ENCODE measurements around the gene PLCB1.
"Not testable (repeated sequence)": the region's sequence is repeated elsewhere in the genome, so short reads cannot be mapped to it uniquely, and the experiment has no call there.

Gene PLCB1

DNA sequence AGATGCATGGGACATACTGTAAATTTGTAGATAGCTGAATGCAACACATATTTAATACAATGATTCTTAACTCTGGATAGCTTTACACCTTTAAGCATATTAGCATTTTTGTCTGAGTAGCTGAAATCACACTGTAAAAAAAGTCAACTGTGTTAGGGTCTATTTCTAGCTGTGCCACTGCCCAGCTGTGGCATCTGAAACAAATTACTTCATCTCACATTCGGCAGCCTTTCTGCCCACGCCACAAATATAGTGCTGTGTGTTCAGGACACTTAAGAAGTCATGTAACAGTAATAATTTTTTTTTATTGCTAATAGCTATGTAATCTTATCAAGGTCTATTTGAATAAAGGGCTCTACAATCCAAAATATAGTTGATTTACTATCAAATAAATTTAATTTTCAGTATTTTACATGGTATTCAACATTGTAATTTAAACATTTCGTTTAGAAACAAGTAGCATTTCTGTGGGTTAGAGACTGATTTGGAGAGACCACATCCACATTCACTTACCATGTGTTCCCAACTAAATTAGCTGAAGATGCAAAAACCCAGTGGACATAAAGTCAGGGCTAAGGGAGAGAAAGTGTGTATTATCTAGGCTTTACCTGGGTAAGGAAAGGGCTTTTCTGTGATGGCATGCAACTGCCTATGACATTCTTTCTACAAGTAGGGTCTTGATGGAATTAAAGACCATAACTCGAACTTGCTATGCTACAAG, 276.7 kb downstream of the PLCB1 start:
- DNase-seq: no peak

- no peak for DNase-seq
These were observed 281.6 kb downstream of the PLCB1 start for GRCh38 chr20:8413691-8414090.

DNA sequence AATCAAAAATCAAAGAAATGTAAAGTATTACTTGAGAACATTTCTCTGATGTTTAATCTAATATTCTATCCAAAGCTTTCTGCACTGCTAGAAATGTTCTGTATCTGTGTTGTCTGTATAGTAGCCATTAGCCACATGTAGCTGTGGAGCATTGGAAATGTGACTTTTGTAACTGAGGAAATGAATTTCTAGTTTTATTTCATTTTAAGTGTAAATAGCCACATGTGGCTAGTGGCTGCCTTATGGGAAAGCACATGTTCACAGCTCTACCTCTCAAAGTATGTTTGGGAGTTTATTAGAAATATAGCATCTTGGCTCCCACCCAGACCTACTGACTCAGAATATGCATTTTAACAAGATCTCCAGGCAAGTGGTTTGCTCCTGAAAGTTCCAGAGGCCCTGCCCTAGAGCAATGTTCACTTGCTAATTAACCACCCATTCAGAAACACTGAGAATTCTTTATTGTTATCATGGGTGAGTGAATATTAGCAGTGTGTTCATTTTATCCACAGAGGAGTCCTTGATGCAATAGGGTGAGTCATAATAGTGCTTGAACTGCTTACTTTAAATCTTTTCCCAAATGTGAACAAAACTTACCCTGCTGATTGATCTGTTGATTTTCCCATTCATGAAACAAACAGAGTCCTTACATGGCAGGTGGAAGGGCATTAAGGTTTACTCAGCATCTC, 282.7 kb downstream of the PLCB1 start:
- no peak for DNase-seq

- no peak for DNase-seq
These were observed 289.9 kb downstream of the PLCB1 start for GRCh38 chr20:8421981-8422380.

GRCh38 chr20:8423482-8423881, 291.4 kb downstream of the PLCB1 start:
- no peak for DNase-seq

DNA sequence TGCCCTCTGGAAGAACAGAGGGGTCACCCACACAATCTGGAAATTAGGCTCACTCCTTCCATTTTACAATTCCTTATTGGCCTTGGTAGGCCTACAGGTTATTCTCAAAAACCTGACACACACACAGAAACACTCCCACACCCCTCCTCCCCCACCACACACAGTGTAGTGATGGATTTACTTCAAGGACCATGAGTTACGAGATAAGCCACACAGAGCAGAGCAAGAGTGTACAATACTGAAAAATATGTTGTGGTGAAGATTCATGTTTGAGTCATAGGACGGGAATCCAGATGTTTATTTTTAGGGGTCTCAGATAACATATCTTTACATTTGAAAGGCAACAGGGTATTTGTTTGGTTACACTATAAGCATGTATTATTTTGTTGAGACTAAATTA, 291.9 kb downstream of the PLCB1 start:
- no peak for DNase-seq

- no peak for DNase-seq
These were observed 292.9 kb downstream of the PLCB1 start for GRCh38 chr20:8425016-8425415.

- no peak for DNase-seq
These were observed 293.7 kb downstream of the PLCB1 start for GRCh38 chr20:8425802-8426201.

- DNase-seq: no peak
These were observed 295.5 kb downstream of the PLCB1 start for GRCh38 chr20:8427419-8428040.

GRCh38 chr20:8428988-8429387, 296.9 kb downstream of the PLCB1 start:
- no peak for DNase-seq

DNA sequence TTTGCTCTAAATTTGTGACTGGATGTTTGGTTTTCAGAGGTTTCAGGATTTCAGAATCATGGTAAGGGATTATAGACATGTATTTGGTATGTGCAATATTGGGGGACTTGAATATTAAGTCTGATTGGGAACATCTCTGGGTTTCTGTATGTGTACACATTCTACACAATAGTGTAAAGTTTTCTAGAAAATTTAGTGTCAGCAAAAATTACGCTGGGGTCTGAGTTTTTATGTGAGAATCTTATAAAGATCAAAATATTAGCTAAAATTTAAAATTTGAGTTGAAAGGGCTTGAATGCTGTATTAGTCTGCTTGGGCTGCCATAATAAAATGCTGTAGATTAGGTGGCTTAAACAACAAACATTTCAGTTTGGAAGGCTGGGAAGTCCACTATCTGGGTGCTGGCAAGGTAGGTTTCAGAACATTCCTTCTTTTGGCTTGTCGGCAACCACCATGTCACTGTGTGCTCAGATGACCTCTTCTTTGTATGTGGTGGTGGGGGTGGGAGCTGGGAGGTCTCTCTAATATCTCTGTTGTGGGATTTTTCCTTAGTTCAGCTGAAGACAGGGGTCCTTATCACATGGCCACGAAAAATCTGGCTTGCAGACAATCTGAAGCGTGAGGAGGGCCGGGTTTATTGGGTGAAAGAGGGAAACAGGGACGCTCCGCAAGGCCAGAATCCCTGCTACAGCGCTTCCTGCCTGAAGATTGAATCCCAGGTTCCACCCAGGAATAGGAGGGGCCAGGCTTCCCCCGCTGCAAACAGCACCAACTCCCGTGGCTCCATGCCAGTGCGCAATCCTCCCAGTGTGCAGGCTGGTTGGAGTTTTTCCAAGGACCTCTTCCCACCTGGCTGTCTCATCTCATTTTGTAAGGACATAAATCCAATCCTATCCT, 299.7 kb downstream of the PLCB1 start:
- no peak for DNase-seq

- DNase-seq: no peak
These were observed 300.5 kb downstream of the PLCB1 start for GRCh38 chr20:8432435-8433148.

- no peak for DNase-seq
These were observed 301.2 kb downstream of the PLCB1 start for GRCh38 chr20:8433291-8433690.

GRCh38 chr20:8434326-8434876, 302.3 kb downstream of the PLCB1 start:
- no peak for DNase-seq

DNA sequence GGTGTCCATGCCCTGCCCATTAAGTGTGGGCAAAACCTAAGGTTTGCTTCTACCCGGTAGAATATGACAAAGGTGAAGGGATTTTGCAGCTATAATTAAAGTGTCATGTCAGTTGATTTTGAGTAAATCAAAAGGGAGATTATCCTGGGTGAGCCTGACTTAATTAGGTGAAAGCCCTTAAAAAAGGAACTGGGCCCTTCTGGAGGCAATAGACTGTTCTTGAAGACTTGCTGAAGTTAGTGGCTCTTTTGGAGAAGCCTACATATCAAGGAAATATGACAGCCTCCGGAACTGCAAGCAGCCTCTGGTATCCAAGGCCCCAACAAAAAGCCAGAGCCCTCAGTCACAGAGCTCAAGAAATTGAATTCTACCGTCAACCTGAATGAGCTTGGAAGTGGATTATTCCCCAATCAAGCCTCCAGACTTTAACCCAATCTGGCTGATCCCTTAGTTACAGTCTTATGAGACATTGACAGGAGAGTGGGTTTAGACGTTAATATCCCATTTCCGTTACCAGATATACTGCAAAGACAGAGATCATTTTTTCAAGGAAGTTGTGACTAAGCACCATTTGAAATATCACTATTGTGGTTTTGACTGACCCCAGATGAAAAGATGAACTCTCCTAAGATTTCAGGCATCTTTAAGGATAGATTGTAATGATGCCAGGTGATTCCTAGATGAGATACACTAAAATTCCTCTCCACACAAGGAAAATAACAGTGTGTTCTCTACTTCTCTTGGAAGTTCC, 303.4 kb downstream of the PLCB1 start:
- no peak for DNase-seq

GRCh38 chr20:8436938-8437337, 304.9 kb downstream of the PLCB1 start:
- not testable (repeated sequence) for DNase-seq

GRCh38 chr20:8438748-8439147, 306.7 kb downstream of the PLCB1 start:
- no peak for DNase-seq

DNA sequence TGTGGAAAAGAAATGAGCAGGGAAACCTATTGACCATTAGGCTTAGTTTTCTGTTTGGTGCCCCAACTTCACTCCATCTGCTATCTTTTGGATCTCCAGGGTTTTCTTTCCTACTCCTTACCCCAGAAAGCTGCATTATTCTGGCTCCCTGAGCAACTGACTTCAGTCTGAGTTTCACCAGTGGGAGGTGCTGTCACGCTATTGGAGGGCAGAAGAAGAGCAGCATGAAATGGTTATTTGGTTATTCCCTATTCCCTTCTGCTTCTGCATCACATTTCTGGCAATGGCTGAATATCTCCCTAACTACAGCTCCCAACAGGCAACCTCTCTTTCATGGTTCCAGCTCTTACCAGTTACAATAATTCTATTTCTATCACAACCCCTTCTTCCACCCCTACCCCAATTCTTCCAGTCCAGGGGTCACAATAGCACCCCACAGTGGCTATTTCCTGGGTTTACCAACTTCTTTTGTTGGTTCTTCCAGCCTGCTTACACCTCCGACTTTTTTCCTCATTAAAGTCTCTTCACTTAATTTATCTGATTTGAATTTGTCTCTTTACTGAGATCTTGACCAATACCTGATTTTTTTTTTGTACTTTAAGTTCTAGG, 311.5 kb downstream of the PLCB1 start:
- DNase-seq: no peak

GRCh38 chr20:8447262-8448120, 315.4 kb downstream of the PLCB1 start:
- no peak for DNase-seq

DNA sequence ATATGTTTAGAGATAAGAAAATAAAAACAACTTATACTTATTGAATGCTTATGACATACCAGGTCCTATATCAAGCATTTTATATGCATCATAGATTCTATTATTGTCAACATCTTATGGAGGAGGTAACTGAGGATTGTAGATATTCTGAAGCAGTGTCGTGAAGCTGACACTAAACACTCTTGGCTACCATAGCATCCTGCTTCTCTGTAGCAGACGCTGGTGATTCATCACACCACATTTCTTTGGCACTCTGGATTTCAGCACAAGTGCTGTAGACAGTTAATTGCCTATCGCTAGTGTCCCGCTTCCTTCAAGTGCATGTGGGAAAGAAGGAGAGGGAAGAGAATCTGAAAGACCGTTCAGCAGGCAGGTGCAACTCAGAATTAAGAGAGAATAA, 317.1 kb downstream of the PLCB1 start:
- DNase-seq: no peak
